ENCODE measurements around the gene SPECC1.

DNA sequence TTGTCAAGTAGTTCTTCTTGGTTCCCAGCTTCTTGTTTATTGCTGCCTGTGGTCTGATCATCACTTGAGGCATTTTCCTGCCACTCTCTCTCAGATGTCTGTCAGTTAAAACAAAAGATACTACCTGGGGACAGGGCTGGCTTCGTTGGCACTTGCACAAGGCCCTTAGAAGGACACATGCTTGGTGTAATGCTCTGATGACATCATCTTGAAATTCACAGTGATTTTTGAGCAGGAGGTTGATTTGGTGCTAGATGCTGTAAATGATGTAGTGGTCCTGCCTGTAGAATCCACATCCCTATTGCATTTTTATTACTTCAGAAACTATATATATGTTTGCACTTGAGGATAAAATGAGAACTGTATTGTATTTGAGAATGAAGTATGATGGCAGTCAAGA, 247.8 kb downstream of the SPECC1 start:
- TF ChIP-seq, protein P1, sequence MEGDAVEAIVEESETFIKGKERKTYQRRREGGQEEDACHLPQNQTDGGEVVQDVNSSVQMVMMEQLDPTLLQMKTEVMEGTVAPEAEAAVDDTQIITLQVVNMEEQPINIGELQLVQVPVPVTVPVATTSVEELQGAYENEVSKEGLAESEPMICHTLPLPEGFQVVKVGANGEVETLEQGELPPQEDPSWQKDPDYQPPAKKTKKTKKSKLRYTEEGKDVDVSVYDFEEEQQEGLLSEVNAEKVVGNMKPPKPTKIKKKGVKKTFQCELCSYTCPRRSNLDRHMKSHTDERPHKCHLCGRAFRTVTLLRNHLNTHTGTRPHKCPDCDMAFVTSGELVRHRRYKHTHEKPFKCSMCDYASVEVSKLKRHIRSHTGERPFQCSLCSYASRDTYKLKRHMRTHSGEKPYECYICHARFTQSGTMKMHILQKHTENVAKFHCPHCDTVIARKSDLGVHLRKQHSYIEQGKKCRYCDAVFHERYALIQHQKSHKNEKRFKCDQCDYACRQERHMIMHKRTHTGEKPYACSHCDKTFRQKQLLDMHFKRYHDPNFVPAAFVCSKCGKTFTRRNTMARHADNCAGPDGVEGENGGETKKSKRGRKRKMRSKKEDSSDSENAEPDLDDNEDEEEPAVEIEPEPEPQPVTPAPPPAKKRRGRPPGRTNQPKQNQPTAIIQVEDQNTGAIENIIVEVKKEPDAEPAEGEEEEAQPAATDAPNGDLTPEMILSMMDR (IDR thresholded peaks at IDR 0.05; ENCODE audit: insufficient read depth, low read length) = no peak
- TF ChIP-seq POLR2AphosphoS5 (IDR thresholded peaks at IDR 0.05; ENCODE audit: low read depth) (no peak), GABPA (IDR thresholded peaks at IDR 0.05; ENCODE audit: low read depth) (no peak)

All from HL-60 (cell line).